Mucosa of stomach (tissue), 1 donor: ENCODE results near the gene NOS3.

Experiments used
- H3K27me3 ChIP-seq: one replicate; pipeline ENCODE4 v1.7.0; 2013; ENCODE audit warnings: mild to moderate bottlenecking, low read length; ENCODE audit not compliant: control insufficient read depth, insufficient read depth
- H3K36me3 ChIP-seq: one replicate; pipeline ENCODE4 v1.7.0; 2013; ENCODE audit warnings: low read length; ENCODE audit not compliant: control insufficient read depth, insufficient read depth
- H3K4me1 ChIP-seq: one replicate; pipeline ENCODE4 v1.7.0; 2013; ENCODE audit warnings: mild to moderate bottlenecking, low read length; ENCODE audit not compliant: control insufficient read depth, insufficient read depth
- H3K4me3 ChIP-seq: one replicate; pipeline ENCODE4 v1.7.0; 2013; ENCODE audit warnings: low read length
- H3K9ac ChIP-seq: one replicate; pipeline ENCODE4 v1.7.0; 2013; ENCODE audit warnings: mild to moderate bottlenecking, low read length, moderate library complexity
- H3K9me3 ChIP-seq: one replicate; pipeline ENCODE4 v1.7.0; 2013; ENCODE audit warnings: mild to moderate bottlenecking, low read length, moderate library complexity; ENCODE audit not compliant: control insufficient read depth
- donor health status: Pancreatic carcinoma.

NOS3 gene

DNA sequence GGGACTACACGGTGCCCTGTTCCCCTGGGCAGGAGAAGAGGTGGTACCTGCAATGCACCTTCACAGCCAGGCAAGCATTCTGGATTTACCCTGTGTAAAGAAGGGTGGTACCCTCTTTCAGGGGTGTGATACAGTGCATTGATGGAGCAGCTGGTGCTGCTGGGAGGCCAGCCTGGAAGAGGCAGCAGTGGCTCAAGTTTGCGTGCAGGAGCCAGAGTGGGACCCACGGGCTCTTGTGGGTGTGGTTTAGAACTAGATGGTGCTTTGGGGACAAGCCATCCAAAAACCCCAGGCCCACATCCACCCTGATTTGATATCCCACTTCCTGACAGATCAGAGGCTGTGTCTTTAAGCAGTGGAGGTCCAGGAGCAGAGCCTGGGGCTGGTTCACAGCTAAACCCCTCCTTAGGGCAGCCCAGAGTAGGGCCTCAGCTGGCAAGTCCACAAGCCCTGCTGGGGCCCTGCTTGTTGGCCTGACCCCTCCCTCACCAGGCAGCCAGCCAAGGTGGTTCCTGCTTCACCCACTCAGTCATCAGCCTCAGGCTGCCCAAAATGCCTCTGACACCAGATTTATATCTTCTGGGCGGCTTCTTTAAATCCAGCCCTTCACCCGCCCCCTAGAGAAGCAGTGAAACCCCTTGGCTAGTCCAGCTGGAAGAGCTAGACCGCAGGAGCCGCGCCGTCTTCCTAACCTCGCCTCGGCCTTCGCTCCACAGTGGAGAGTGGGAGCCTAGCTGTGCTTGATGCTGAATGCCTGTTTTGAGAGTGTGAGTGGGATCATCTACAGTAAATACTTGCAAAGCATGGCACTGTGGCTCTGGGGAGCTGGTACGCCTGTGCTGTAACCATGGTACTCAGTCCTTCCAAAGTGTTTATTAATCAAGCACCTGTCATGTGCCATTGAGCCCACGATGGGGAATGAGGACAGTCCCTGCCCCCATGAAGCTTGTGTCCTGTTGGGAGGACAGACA lies 56.1 kb downstream of the NOS3 start:
- Histone ChIP-seq H3K36me3 (no peaks in the 10 kb centered on the region), H3K4me1 (no peaks in the 10 kb centered on the region), H3K9ac (no peak overlapping the region), H3K27me3 (peaks cover 13% of the 10 kb centered on the region), H3K4me3 (no peak overlapping the region), H3K9me3 (no peaks in the 10 kb centered on the region)

GRCh38 chr7:151047976-151048815 lies 57.4 kb downstream of the NOS3 start, which contains the start of gene ASIC3:
ASIC3 (plus strand) TSS chr7:151048531; CDS start chr7:151048886, 355 bp downstream.
- Histone ChIP-seq H3K4me1 (no peaks in the 10 kb centered on the region), H3K9ac (no peak within 1 kb of the TSS), H3K4me3 (no peak within 1 kb of the TSS), H3K36me3 (no peaks in the 10 kb centered on the region), H3K27me3 (peaks cover 13% of the 10 kb centered on the region), H3K9me3 (no peaks in the 10 kb centered on the region)

GRCh38 chr7:151048911-151049463 lies 58.2 kb downstream of the NOS3 start:
- no peak overlapping the region for H3K9ac ChIP-seq
- no peaks in the 10 kb centered on the region for H3K36me3 ChIP-seq
- H3K4me1 ChIP-seq, result no peaks in the 10 kb centered on the region
- peaks cover 13% of the 10 kb centered on the region for H3K27me3 ChIP-seq
- H3K4me3 ChIP-seq, result no peak overlapping the region
- no peaks in the 10 kb centered on the region for H3K9me3 ChIP-seq

DNA sequence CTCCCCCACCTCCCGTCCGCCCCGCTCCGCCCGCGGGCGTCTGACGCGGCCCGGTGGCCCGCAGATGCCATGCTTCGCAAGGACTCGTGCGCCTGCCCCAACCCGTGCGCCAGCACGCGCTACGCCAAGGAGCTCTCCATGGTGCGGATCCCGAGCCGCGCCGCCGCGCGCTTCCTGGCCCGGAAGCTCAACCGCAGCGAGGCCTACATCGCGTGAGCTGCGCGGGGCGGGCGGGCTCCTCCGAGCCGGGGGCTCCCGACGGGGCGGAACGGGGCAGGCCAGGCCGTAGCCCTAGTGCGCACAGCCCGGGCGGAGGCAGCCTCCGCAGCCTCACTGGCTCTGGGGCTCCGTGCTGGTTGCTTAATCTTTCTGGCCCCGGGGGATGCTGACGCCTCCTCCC lies 60.3 kb downstream of the NOS3 start:
- Histone ChIP-seq H3K4me1 (no peaks in the 10 kb centered on the region), H3K9me3 (no peaks in the 10 kb centered on the region), H3K9ac (no peak overlapping the region), H3K36me3 (no peaks in the 10 kb centered on the region), H3K4me3 (no peak overlapping the region), H3K27me3 (peaks cover 13% of the 10 kb centered on the region)

- H3K27me3 ChIP-seq, result peaks cover 13% of the 10 kb centered on the region
- no peaks in the 10 kb centered on the region for H3K9me3 ChIP-seq
- H3K9ac ChIP-seq, result no peak overlapping the region
- no peak overlapping the region for H3K4me3 ChIP-seq
- peaks cover 12% of the 10 kb centered on the region for H3K4me1 ChIP-seq
- H3K36me3 ChIP-seq, result no peaks in the 10 kb centered on the region
Observed at GRCh38 chr7:151053096-151053495, 62.3 kb downstream of the NOS3 start.

DNA sequence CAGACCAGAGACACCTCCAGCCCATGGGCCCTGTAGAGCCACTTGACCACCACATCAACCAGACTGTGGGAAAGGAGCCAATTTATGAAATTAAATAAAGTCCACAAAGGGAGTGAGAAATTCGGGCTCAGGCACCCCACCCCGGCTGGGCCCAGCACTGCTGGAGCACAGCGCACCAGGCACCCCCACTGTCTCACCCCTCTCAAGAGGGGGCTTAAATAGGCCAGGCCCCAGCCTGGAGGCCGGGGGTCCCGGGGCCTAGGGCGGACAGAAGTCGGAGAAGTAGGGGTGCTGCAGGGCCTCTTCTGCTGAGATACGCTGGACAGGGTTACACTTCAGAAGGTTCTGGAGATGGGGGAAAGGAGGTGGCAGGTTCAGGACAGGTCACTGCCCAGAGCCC lies 62.9 kb downstream of the NOS3 start:
- H3K4me1 ChIP-seq, result peaks cover 18% of the 10 kb centered on the region
- H3K4me3 ChIP-seq, result no peak overlapping the region
- no peaks in the 10 kb centered on the region for H3K36me3 ChIP-seq
- H3K9me3 ChIP-seq, result no peaks in the 10 kb centered on the region
- H3K9ac ChIP-seq, result no peak overlapping the region
- H3K27me3 ChIP-seq, result peaks cover 13% of the 10 kb centered on the region

GRCh38 chr7:151056283-151056665 lies 65.5 kb downstream of the NOS3 start:
- Histone ChIP-seq H3K27me3 (no peaks in the 10 kb centered on the region), H3K9me3 (no peaks in the 10 kb centered on the region), H3K4me3 (no peak overlapping the region), H3K36me3 (no peaks in the 10 kb centered on the region), H3K4me1 (peaks cover 34% of the 10 kb centered on the region), H3K9ac (no peak overlapping the region)

GRCh38 chr7:151056666-151057505 lies 66.1 kb downstream of the NOS3 start:
- H3K36me3 ChIP-seq, result no peaks in the 10 kb centered on the region
- peak overlapping the region; percentile 67 for H3K9ac ChIP-seq
- peak overlapping the region; percentile 94 for H3K4me3 ChIP-seq
- H3K9me3 ChIP-seq, result no peaks in the 10 kb centered on the region
- peaks cover 41% of the 10 kb centered on the region for H3K4me1 ChIP-seq
- no peaks in the 10 kb centered on the region for H3K27me3 ChIP-seq

- peak within 1 kb of the TSS; percentile 94 for H3K4me3 ChIP-seq
- peak within 1 kb of the TSS; percentile 67 for H3K9ac ChIP-seq
- no peaks in the 10 kb centered on the region for H3K27me3 ChIP-seq
- H3K36me3 ChIP-seq, result no peaks in the 10 kb centered on the region
- H3K9me3 ChIP-seq, result no peaks in the 10 kb centered on the region
- H3K4me1 ChIP-seq, result peaks cover 47% of the 10 kb centered on the region
Observed at GRCh38 chr7:151057506-151057988, 66.7 kb downstream of the NOS3 start, which contains the start of gene CDK5. CDK5 (minus strand) TSS chr7:151057897; CDS start chr7:151057848, 49 bp downstream.

- Histone ChIP-seq H3K27me3 (no peaks in the 10 kb centered on the region), H3K36me3 (no peaks in the 10 kb centered on the region), H3K9ac (peak overlapping the region; percentile 60), H3K4me3 (peak overlapping the region; percentile 94), H3K4me1 (peaks cover 51% of the 10 kb centered on the region), H3K9me3 (no peaks in the 10 kb centered on the region)
Observed at GRCh38 chr7:151057989-151058780, 67.4 kb downstream of the NOS3 start.
